ENCODE data around the gene ADISSP.

Gene ADISSP

GRCh38 chr20:3767427-3768341 lies at the start of gene ADISSP:
TSS of gene ADISSP (minus strand) at chr20:3767753. CDS start at chr20:3760100, 7,653 bp downstream.
- DNase-seq (ENCODE audit: low spot score): peak; percentile 99
- TF ChIP-seq, protein P1, sequence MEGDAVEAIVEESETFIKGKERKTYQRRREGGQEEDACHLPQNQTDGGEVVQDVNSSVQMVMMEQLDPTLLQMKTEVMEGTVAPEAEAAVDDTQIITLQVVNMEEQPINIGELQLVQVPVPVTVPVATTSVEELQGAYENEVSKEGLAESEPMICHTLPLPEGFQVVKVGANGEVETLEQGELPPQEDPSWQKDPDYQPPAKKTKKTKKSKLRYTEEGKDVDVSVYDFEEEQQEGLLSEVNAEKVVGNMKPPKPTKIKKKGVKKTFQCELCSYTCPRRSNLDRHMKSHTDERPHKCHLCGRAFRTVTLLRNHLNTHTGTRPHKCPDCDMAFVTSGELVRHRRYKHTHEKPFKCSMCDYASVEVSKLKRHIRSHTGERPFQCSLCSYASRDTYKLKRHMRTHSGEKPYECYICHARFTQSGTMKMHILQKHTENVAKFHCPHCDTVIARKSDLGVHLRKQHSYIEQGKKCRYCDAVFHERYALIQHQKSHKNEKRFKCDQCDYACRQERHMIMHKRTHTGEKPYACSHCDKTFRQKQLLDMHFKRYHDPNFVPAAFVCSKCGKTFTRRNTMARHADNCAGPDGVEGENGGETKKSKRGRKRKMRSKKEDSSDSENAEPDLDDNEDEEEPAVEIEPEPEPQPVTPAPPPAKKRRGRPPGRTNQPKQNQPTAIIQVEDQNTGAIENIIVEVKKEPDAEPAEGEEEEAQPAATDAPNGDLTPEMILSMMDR (IDR thresholded peaks at IDR 0.05; ENCODE audit: extremely low read depth, missing control alignments): no peak

GRCh38 chr20:3815703-3816315 lies 48.3 kb upstream of the ADISSP start:
- DNase-seq (ENCODE audit: low spot score): no peak
- TF ChIP-seq, protein P1 (IDR thresholded peaks at IDR 0.05; ENCODE audit: extremely low read depth, missing control alignments): no peak

- TF ChIP-seq, protein P1 (IDR thresholded peaks at IDR 0.05; ENCODE audit: extremely low read depth, missing control alignments): no peak
- DNase-seq (ENCODE audit: low spot score): no peak
Observed at GRCh38 chr20:3814928-3815495, 47.5 kb upstream of the ADISSP start.

DNA sequence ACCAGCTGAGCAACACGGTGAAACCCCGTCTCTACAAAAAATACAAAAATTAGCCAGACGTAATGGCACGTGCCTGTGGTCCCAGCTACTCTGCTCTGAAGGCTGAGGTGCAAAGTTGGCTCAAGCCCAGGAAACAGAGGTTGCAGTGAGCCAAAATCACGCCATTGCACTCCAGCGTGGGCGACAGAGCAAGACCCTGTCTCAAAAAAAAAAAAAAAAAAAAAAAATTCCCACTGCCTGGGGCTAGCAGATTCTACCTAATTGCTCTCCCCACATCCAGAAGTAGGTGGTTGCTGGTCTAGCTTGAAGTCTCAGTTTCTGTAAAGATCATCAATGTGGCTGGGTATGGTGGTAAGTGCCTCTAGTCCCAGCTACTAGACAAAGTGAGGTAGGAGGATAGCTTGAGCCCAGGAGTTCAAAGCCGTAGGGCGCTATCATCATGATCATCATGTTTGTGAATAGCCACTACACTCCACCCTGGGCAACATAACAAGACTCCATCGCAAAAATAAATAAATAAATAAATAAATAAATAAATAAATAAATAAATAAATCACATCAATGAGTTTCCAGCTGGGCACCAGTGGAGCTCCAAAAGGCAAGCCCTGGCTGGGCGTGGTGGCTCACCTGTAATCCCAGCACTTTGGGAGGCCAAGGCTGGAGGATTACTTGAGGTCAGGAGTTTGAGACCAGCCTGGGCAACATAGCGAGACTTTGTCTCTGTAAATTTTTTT lies 46.5 kb upstream of the ADISSP start:
- TF ChIP-seq, protein P1 (IDR thresholded peaks at IDR 0.05; ENCODE audit: extremely low read depth, missing control alignments): no peak
- no peak for DNase-seq (ENCODE audit: low spot score)

- TF ChIP-seq, protein P1 (IDR thresholded peaks at IDR 0.05; ENCODE audit: extremely low read depth, missing control alignments): no peak
- DNase-seq (ENCODE audit: low spot score): no peak
Observed at GRCh38 chr20:3812975-3813847, 45.7 kb upstream of the ADISSP start.

DNA sequence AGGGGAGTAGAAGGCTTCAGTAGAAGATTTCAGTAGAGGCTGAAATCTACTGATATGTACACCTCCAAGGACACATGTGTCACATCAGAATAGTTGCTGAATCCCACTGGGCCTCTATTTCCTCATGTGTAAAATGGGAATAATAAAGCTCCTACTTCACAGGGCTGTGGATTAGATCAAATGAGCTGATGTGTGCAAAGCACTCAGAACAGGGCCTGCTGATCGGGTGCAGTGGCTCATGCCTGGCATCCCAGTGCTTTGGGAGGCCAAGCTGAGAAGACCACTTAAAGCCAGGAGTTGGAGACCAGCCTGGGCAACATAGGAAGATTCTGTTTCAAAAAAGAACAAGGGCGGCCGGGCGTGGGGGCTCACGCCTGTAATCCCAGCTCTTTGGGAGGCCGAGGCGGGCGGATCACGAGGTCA lies 44.7 kb upstream of the ADISSP start:
- DNase-seq (ENCODE audit: low spot score): no peak
- TF ChIP-seq, protein P1 (IDR thresholded peaks at IDR 0.05; ENCODE audit: extremely low read depth, missing control alignments): no peak

Measured in GM20000 (cell line).